Lung (tissue), 16 donors: ENCODE data around the gene C7. TPM values are rescaled to one million over a fixed set of nuclear protein-coding genes. Genes with fewer than 3 reads are reported as not detected.
"Not testable (repeated sequence)": the region's sequence is repeated elsewhere in the genome, so short reads cannot be mapped to it uniquely, and the experiment has no call there.

Source experiments
- ATAC-seq: fragments of 200-7000 bp; cut with Tn5 transposase; one replicate; pipeline ENCODE4 v1.9.1; 2020; ENCODE audit warnings: moderate number of reproducible peaks; ENCODE audit not compliant: insufficient read depth, low FRiP score
- DNase-seq, 3 donors: peaks; one replicate each; pipeline ENCODE4 v3.0.0-alpha.2; 2013 to 2017
- H3K27ac ChIP-seq, 2 donors: one replicate each; pipeline ENCODE4 v1.5.1; 2013; ENCODE audit warnings: mild to moderate bottlenecking in 2 of 2, moderate library complexity in 2 of 2, control low read depth in 1 of 2, inconsistent platforms in 1 of 2, low read depth in 1 of 2, low read length in 1 of 2
- H3K27me3 ChIP-seq, 3 donors: one replicate each; pipeline ENCODE4 v1.5.1; 2013; ENCODE audit warnings: low read length in 2 of 3; ENCODE audit not compliant: control insufficient read depth in 3 of 3, insufficient read depth in 3 of 3
- H3K36me3 ChIP-seq, 4 donors: one replicate each; pipeline ENCODE4 v1.5.1; 2013; ENCODE audit warnings: low read length in 4 of 4, mild to moderate bottlenecking in 1 of 4, moderate library complexity in 1 of 4; ENCODE audit not compliant: control insufficient read depth in 4 of 4, insufficient read depth in 4 of 4
- H3K4me1 ChIP-seq, 5 donors: one replicate each; pipeline ENCODE4 v1.5.1; 2013; ENCODE audit warnings: low read length in 5 of 5, mild to moderate bottlenecking in 2 of 5, moderate library complexity in 1 of 5; ENCODE audit not compliant: control insufficient read depth in 5 of 5, insufficient read depth in 5 of 5
- H3K4me3 ChIP-seq: one replicate; pipeline ENCODE4 v1.5.1; 2013; ENCODE audit warnings: mild to moderate bottlenecking, control low read depth, moderate library complexity
- H3K9ac ChIP-seq, 2 donors: one replicate each; pipeline ENCODE4 v1.5.1; 2013; ENCODE audit warnings: low read length in 2 of 2, control low read depth in 1 of 2; ENCODE audit not compliant: insufficient read depth in 1 of 2
- H3K9me3 ChIP-seq, 4 donors: one replicate each; pipeline ENCODE4 v1.5.1; 2013; ENCODE audit warnings: low read length in 3 of 4, mild to moderate bottlenecking in 1 of 4, moderate library complexity in 1 of 4; ENCODE audit not compliant: control insufficient read depth in 4 of 4, insufficient read depth in 3 of 4
- WGBS, 2 donors: extraction: QIAGEN DNeasy Blood & Tissue Kit; methylation state at CpG; one replicate each; pipeline ENCODE4 v1.1.7; 2013; 5-methylcytosine and 5-hydroxymethylcytosine counted together
- long read RNA-seq, 5 donors: transcript quantifications; one replicate each; lab custom pipeline, GENCODE V29; 2026
- polyA plus RNA-seq, 2 donors: library from polyadenylated mRNA; stranded (reverse); fragments of 200-250 nt; gene quantifications; one replicate each; pipeline ENCODE4 v1.2.1, GENCODE V29; 2013
- total RNA-seq, 2 donors: library from RNA; depleted of rRNA in 1 of 2; stranded (reverse); fragments of >200 nt in 1 of 2; gene quantifications; one replicate each; pipeline ENCODE4 v1.2.1, GENCODE V29; 2014 to 2021
- TF ChIP-seq, protein P1 (sequence below): IDR thresholded peaks from 2 replicates; pipeline ENCODE4 v1.5.1; 2012; ENCODE audit warnings: mild to moderate bottlenecking; ENCODE audit errors: control extremely low read depth, extremely low read depth
- donor health status: control.
- donor health status: control.
- donor health status: Bipolar disorder and iron deficiency.
- donor health status: healthy.
- donor health status: DM: yes; HTN: yes; CAD: no.

C7 gene
- 100 to 1,000 TPM; 165 to 763 TPM for total RNA-seq
- polyA plus RNA-seq = 10 to 100 TPM; 46.2 to 75.8 TPM
- long read RNA-seq, donor 1, full-length matches to known transcripts = 80 of 101 reads
- long read RNA-seq, donor 1, partial matches to known transcripts = 21 of 101 reads
- long read RNA-seq, donor 1, other reads (novel, unspliced or antisense) = 0 of 101 reads
- long read RNA-seq, donor 2, full-length matches to known transcripts = 21 of 78 reads
- long read RNA-seq, donor 2, partial matches to known transcripts = 57 of 78 reads
- long read RNA-seq, donor 2, other reads (novel, unspliced or antisense) = 0 of 78 reads
- long read RNA-seq, donor 3, full-length matches to known transcripts = 32 of 32 reads
- long read RNA-seq, donor 3, partial matches to known transcripts = 0 of 32 reads
- long read RNA-seq, donor 3, other reads (novel, unspliced or antisense) = 0 of 32 reads
- long read RNA-seq, donor 4, transcript C7-202 (3 exons, 738 nt) = major isoform, 7 of 37 reads
- long read RNA-seq, donor 4, partial matches to known transcripts = 29 of 37 reads
- long read RNA-seq, donor 4, other reads (novel, unspliced or antisense) = 0 of 37 reads
- long read RNA-seq, donor 5, full-length matches to known transcripts = 39 of 63 reads
- long read RNA-seq, donor 5, partial matches to known transcripts = 18 of 63 reads
- long read RNA-seq, donor 5, other reads (novel, unspliced or antisense) = 6 of 63 reads

GRCh38 chr5:40909264-40909663, at the start of gene C7:
Gene C7, plus strand, starts transcription at chr5:40909497. Its CDS starts 114 bp downstream, at chr5:40909611.
- DNase-seq (peak; percentile 89 to 99 (median 98)), ATAC-seq (no peak)
- Histone ChIP-seq H3K9ac (peak within 1 kb of the TSS; percentile 57 to 90), H3K4me3 (no peak within 1 kb of the TSS), H3K36me3 (peaks cover 0 to 2% (median 0%) of the 10 kb centered on the region in 4 donors), H3K27ac (no peak within 1 kb of the TSS), H3K9me3 (no peaks in the 10 kb centered on the region), H3K27me3 (no peaks in the 10 kb centered on the region), H3K4me1 (peaks cover 0 to 22% (median 4%) of the 10 kb centered on the region in 5 donors)
- 18 to 21% methylated on average over 3 of the region's 3 CpGs for WGBS, 2 donors
- TF ChIP-seq, protein P1, sequence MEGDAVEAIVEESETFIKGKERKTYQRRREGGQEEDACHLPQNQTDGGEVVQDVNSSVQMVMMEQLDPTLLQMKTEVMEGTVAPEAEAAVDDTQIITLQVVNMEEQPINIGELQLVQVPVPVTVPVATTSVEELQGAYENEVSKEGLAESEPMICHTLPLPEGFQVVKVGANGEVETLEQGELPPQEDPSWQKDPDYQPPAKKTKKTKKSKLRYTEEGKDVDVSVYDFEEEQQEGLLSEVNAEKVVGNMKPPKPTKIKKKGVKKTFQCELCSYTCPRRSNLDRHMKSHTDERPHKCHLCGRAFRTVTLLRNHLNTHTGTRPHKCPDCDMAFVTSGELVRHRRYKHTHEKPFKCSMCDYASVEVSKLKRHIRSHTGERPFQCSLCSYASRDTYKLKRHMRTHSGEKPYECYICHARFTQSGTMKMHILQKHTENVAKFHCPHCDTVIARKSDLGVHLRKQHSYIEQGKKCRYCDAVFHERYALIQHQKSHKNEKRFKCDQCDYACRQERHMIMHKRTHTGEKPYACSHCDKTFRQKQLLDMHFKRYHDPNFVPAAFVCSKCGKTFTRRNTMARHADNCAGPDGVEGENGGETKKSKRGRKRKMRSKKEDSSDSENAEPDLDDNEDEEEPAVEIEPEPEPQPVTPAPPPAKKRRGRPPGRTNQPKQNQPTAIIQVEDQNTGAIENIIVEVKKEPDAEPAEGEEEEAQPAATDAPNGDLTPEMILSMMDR = no peak

DNA sequence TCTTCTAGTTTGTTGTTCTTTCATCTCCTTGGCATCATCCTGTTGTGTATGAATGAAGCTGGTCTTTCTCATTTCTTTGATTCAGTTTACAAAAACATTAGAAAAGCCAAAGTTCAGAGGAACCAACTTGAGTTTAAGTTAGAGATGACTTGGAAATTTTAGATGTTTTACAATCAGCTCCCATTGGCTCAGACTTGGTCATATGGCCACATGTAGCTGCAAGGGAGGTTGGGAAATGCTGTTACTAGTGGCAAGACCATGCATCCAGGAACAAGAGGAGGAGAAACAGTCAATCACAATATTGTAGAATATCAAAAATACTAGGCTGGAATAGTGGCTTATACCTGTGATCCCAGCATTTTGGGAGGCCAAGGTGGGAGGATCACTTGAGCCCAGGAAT, 48.6 kb upstream of the C7 start:
- peaks cover 0 to under 1% (median 0%) of the 10 kb centered on the region in 4 donors for H3K9me3 ChIP-seq
- no peak overlapping the region for H3K27ac ChIP-seq
- ATAC-seq (no peak), DNase-seq (no peak)
- H3K4me3 ChIP-seq = no peak overlapping the region
- H3K4me1 ChIP-seq = no peaks in the 10 kb centered on the region
- H3K36me3 ChIP-seq = peaks cover 0 to under 1% (median 0%) of the 10 kb centered on the region in 4 donors
- no peak overlapping the region for H3K9ac ChIP-seq
- H3K27me3 ChIP-seq = no peaks in the 10 kb centered on the region
- TF ChIP-seq, protein P1 = no peak

- not testable (repeated sequence) for H3K4me3 ChIP-seq, H3K9ac ChIP-seq, DNase-seq, H3K27me3 ChIP-seq, H3K27ac ChIP-seq, H3K36me3 ChIP-seq, H3K4me1 ChIP-seq, H3K9me3 ChIP-seq, ATAC-seq
- 95 to 96% methylated on average over 5 of the region's 5 CpGs for WGBS, 2 donors
Observed at GRCh38 chr5:40865004-40865403, 44.3 kb upstream of the C7 start.

- no peak overlapping the region for H3K4me3 ChIP-seq
- WGBS, 2 donors = 90 to 92% methylated on average over 5 of the region's 5 CpGs
- peaks cover 0 to 2% (median 0%) of the 10 kb centered on the region in 4 donors for H3K9me3 ChIP-seq
- H3K27ac ChIP-seq = no peak overlapping the region
- TF ChIP-seq, protein P1 = no peak
- no peaks in the 10 kb centered on the region for H3K4me1 ChIP-seq
- no peaks in the 10 kb centered on the region for H3K36me3 ChIP-seq
- ATAC-seq = no peak
- no peaks in the 10 kb centered on the region for H3K27me3 ChIP-seq
- no peak for DNase-seq
- no peak overlapping the region for H3K9ac ChIP-seq
Observed at GRCh38 chr5:40866844-40867243, 42.5 kb upstream of the C7 start.
